ENCODE results near the gene GEMIN5. TPM values are rescaled to one million over a fixed set of nuclear protein-coding genes. Genes with fewer than 3 reads are reported as not detected.

Gene GEMIN5
- total and polyA plus RNA-seq, 2 of the 13 experiments (the other 11 are each of a cell fraction or from before 2014, with no cell fraction given), result 6.6 to 28.6 TPM

DNA sequence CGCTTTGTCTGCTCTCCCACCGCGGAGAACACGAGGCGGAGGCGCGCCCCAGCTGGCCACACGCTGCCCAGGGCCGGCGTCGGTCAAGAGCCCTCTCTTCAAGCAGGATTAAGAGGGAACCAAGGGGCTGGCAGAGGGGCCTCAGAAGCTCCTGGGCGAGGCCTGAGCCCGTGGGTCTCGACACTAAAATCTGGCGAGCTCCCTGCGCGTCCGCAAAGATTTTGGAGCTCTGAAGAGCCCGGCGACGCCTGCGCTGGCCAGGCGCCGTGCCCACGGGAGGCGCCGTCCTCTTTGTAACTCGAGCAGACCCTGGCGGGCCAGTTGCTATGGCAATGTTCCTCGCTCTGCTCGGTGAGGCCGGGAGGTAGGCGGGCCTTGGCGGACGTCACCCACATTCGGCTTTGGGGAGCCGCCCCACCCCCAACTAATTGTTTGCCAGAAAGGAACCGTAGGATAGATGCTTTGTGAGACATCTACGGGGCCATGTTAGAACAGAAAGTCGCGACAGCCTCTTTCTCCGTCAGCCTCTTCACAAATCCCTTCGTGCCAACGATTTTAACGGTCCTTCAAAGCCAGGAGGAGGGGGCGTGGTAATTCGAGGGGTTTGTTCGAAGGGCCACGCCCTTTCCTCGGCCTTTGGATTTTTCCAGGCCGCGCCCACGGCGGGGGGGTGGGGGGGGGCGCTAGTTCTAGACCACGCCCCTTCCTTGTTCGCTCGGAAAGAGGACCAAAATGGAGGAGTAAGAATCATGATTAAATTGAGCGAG, 80.3 kb downstream of the GEMIN5 start (continued):
- TF ChIP-seq, protein P1, sequence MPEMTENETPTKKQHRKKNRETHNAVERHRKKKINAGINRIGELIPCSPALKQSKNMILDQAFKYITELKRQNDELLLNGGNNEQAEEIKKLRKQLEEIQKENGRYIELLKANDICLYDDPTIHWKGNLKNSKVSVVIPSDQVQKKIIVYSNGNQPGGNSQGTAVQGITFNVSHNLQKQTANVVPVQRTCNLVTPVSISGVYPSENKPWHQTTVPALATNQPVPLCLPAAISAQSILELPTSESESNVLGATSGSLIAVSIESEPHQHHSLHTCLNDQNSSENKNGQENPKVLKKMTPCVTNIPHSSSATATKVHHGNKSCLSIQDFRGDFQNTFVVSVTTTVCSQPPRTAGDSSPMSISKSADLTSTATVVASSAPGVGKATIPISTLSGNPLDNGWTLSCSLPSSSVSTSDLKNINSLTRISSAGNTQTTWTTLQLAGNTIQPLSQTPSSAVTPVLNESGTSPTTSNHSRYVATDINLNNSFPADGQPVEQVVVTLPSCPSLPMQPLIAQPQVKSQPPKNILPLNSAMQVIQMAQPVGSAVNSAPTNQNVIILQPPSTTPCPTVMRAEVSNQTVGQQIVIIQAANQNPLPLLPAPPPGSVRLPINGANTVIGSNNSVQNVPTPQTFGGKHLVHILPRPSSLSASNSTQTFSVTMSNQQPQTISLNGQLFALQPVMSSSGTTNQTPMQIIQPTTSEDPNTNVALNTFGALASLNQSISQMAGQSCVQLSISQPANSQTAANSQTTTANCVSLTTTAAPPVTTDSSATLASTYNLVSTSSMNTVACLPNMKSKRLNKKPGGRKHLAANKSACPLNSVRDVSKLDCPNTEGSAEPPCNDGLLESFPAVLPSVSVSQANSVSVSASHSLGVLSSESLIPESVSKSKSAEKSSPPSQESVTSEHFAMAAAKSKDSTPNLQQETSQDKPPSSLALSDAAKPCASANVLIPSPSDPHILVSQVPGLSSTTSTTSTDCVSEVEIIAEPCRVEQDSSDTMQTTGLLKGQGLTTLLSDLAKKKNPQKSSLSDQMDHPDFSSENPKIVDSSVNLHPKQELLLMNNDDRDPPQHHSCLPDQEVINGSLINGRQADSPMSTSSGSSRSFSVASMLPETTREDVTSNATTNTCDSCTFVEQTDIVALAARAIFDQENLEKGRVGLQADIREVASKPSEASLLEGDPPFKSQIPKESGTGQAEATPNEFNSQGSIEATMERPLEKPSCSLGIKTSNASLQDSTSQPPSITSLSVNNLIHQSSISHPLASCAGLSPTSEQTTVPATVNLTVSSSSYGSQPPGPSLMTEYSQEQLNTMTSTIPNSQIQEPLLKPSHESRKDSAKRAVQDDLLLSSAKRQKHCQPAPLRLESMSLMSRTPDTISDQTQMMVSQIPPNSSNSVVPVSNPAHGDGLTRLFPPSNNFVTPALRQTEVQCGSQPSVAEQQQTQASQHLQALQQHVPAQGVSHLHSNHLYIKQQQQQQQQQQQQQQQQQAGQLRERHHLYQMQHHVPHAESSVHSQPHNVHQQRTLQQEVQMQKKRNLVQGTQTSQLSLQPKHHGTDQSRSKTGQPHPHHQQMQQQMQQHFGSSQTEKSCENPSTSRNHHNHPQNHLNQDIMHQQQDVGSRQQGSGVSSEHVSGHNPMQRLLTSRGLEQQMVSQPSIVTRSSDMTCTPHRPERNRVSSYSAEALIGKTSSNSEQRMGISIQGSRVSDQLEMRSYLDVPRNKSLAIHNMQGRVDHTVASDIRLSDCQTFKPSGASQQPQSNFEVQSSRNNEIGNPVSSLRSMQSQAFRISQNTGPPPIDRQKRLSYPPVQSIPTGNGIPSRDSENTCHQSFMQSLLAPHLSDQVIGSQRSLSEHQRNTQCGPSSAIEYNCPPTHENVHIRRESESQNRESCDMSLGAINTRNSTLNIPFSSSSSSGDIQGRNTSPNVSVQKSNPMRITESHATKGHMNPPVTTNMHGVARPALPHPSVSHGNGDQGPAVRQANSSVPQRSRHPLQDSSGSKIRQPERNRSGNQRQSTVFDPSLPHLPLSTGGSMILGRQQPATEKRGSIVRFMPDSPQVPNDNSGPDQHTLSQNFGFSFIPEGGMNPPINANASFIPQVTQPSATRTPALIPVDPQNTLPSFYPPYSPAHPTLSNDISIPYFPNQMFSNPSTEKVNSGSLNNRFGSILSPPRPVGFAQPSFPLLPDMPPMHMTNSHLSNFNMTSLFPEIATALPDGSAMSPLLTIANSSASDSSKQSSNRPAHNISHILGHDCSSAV (CRISPR knock-in tag; IDR thresholded peaks at IDR 0.05; ENCODE audit: borderline replicate concordance), result no peak
- TF ChIP-seq, protein P2, sequence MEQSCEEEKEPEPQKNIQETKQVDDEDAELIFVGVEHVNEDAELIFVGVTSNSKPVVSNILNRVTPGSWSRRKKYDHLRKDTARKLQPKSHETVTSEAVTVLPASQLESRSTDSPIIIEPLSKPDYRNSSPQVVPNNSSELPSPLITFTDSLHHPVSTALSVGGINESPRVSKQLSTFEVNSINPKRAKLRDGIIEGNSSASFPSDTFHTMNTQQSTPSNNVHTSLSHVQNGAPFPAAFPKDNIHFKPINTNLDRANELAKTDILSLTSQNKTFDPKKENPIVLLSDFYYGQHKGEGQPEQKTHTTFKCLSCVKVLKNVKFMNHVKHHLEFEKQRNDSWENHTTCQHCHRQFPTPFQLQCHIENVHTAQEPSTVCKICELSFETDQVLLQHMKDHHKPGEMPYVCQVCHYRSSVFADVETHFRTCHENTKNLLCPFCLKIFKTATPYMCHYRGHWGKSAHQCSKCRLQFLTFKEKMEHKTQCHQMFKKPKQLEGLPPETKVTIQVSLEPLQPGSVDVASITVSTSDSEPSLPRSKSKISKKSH (CRISPR knock-in tag; IDR thresholded peaks at IDR 0.05; ENCODE audit: borderline replicate concordance), result peak; percentile 48; the same call in 1 of the 2 replicates
- TF ChIP-seq HDAC6 (IDR thresholded peaks at IDR 0.05; ENCODE audit: low read depth, low read length) (no peak), ZNF34 (CRISPR knock-in tag; IDR thresholded peaks at IDR 0.05; ENCODE audit: borderline replicate concordance) (no peak), NPAS2 (CRISPR knock-in tag; IDR thresholded peaks at IDR 0.05; ENCODE audit: borderline replicate concordance) (no peak), RBAK (CRISPR knock-in tag; IDR thresholded peaks at IDR 0.05) (no peak), ZNF775 (CRISPR knock-in tag; IDR thresholded peaks at IDR 0.05; ENCODE audit: borderline replicate concordance) (no peak), THAP11 (CRISPR knock-in tag; IDR thresholded peaks at IDR 0.05) (no peak; the same call in 1 of the 2 replicates), MIER2 (CRISPR knock-in tag; IDR thresholded peaks at IDR 0.05) (no peak), CEBPG (CRISPR knock-in tag; IDR thresholded peaks at IDR 0.05) (no peak), ZNF367 (CRISPR knock-in tag; IDR thresholded peaks at IDR 0.05; ENCODE audit: borderline replicate concordance) (0 out of 2 replicates have a peak, but pooled peaks have one; percentile 51), SAFB2 (CRISPR knock-in tag; IDR thresholded peaks at IDR 0.05; ENCODE audit: borderline replicate concordance, low read depth) (no peak; the same call in 1 of the 2 replicates), SMC3 (IDR thresholded peaks at IDR 0.05; ENCODE audit: low read length) (no peak), ZFP36L2 (CRISPR knock-in tag; IDR thresholded peaks at IDR 0.05) (no peak)
- TF ChIP-seq, protein P3, sequence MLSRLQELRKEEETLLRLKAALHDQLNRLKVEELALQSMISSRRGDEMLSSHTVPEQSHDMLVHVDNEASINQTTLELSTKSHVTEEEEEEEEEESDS (CRISPR knock-in tag; IDR thresholded peaks at IDR 0.05; ENCODE audit: borderline replicate concordance), result no peak
- TF ChIP-seq, protein P4, sequence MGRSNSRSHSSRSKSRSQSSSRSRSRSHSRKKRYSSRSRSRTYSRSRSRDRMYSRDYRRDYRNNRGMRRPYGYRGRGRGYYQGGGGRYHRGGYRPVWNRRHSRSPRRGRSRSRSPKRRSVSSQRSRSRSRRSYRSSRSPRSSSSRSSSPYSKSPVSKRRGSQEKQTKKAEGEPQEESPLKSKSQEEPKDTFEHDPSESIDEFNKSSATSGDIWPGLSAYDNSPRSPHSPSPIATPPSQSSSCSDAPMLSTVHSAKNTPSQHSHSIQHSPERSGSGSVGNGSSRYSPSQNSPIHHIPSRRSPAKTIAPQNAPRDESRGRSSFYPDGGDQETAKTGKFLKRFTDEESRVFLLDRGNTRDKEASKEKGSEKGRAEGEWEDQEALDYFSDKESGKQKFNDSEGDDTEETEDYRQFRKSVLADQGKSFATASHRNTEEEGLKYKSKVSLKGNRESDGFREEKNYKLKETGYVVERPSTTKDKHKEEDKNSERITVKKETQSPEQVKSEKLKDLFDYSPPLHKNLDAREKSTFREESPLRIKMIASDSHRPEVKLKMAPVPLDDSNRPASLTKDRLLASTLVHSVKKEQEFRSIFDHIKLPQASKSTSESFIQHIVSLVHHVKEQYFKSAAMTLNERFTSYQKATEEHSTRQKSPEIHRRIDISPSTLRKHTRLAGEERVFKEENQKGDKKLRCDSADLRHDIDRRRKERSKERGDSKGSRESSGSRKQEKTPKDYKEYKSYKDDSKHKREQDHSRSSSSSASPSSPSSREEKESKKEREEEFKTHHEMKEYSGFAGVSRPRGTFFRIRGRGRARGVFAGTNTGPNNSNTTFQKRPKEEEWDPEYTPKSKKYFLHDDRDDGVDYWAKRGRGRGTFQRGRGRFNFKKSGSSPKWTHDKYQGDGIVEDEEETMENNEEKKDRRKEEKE (IDR thresholded peaks at IDR 0.05), result no peak

All from HepG2 (cell line).